ENCODE measurements around the gene DEFB132.

GRCh38 chr20:210809-211502, 46.6 kb upstream of the DEFB132 start:
- no peak for TF ChIP-seq CTCF (conservative IDR thresholded peaks at IDR 0.05; ENCODE audit: low read depth, low read length)
- TF ChIP-seq EZH2 (IDR thresholded peaks at IDR 0.05; ENCODE audit: borderline replicate concordance, low read depth, low read length, poor library complexity, severe bottlenecking), result no peak
